ENCODE results near the gene COL17A1. TPM values are rescaled to one million over a fixed set of nuclear protein-coding genes. Genes with fewer than 3 reads are reported as not detected.

COL17A1 gene
- total RNA-seq, 1 experiment from 2014 or later = 0.73 TPM

- BruUV-seq (replicated peaks) = no TSS peak
- H3K4me1 Mint-ChIP-seq (ENCODE audit: low read depth, unreplicated experiment) = peaks cover 26% of the 10 kb centered on the region
- no peaks in the 10 kb centered on the region for H3K36me3 Mint-ChIP-seq (ENCODE audit: insufficient read depth, unreplicated experiment)
- no peak for DNase-seq
- no peak overlapping the region for H3K27ac Mint-ChIP-seq (ENCODE audit: unreplicated experiment)
- no peaks in the 10 kb centered on the region for H3K9me3 Mint-ChIP-seq (ENCODE audit: low read depth, unreplicated experiment)
- no peak overlapping the region for H3K4me3 Mint-ChIP-seq (ENCODE audit: low read depth, unreplicated experiment)
- intact Hi-C loops (cut with micrococcal nuclease; ENCODE audit: unreplicated experiment) = no loop called here
- H3K27me3 Mint-ChIP-seq (ENCODE audit: unreplicated experiment) = no peaks in the 10 kb centered on the region
- TF ChIP-seq, protein P1, sequence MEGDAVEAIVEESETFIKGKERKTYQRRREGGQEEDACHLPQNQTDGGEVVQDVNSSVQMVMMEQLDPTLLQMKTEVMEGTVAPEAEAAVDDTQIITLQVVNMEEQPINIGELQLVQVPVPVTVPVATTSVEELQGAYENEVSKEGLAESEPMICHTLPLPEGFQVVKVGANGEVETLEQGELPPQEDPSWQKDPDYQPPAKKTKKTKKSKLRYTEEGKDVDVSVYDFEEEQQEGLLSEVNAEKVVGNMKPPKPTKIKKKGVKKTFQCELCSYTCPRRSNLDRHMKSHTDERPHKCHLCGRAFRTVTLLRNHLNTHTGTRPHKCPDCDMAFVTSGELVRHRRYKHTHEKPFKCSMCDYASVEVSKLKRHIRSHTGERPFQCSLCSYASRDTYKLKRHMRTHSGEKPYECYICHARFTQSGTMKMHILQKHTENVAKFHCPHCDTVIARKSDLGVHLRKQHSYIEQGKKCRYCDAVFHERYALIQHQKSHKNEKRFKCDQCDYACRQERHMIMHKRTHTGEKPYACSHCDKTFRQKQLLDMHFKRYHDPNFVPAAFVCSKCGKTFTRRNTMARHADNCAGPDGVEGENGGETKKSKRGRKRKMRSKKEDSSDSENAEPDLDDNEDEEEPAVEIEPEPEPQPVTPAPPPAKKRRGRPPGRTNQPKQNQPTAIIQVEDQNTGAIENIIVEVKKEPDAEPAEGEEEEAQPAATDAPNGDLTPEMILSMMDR (IDR thresholded peaks at IDR 0.05; ENCODE audit: unreplicated experiment) = no peak
- CTCF ChIA-PET = interaction anchor here (1.3 kb wide), 1 partner anchor 96 kb away, joined by 11 read pairs; no protein-coding TSS in a partner anchor
Measured at GRCh38 chr10:103985726-103986125, 100.0 kb downstream of the COL17A1 start.

- H3K4me1 Mint-ChIP-seq (ENCODE audit: low read depth, unreplicated experiment) = peaks cover 38% of the 10 kb centered on the region
- TF ChIP-seq, protein P1 (IDR thresholded peaks at IDR 0.05; ENCODE audit: unreplicated experiment) = no peak
- no peak for DNase-seq
- CTCF ChIA-PET = interaction anchor here (0.9 to 1.0 kb wide), 2 partner anchors 93 to 95 kb away, joined by 4 to 6 read pairs; no protein-coding TSS in a partner anchor
- intact Hi-C loops (cut with micrococcal nuclease; ENCODE audit: unreplicated experiment) = no loop called here
- no TSS peak for BruUV-seq (replicated peaks)
- no peaks in the 10 kb centered on the region for H3K9me3 Mint-ChIP-seq (ENCODE audit: low read depth, unreplicated experiment)
- no peaks in the 10 kb centered on the region for H3K36me3 Mint-ChIP-seq (ENCODE audit: insufficient read depth, unreplicated experiment)
- H3K27ac Mint-ChIP-seq (ENCODE audit: unreplicated experiment) = no peak overlapping the region
- no peak overlapping the region for H3K4me3 Mint-ChIP-seq (ENCODE audit: low read depth, unreplicated experiment)
- no peaks in the 10 kb centered on the region for H3K27me3 Mint-ChIP-seq (ENCODE audit: unreplicated experiment)
Measured at GRCh38 chr10:103983367-103983911, 102.2 kb downstream of the COL17A1 start.

DNA sequence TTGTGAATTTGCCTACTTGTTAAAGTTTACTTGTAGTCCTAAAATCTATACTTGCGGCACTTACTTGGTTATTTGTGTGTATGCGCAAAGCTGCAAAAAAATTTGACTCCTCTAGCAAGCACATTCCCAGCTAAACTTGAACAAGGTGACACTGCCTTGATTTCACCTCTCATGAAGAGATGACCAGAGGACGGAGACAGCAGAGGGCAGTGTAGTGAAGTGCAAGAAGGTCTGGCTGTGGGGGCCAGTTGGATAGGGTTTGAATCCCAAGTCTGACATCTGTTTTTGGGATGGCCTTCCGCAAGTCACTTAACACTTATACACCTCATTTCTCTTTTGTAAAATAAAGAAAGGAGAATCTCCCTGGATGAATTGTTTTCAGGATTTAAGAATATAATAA is 103.0 kb downstream of the COL17A1 start:
- DNase-seq = peak; percentile 21

More for the DNA sequence above, 103.0 kb downstream of the COL17A1 start:
- no peaks in the 10 kb centered on the region for H3K9me3 Mint-ChIP-seq (ENCODE audit: low read depth, unreplicated experiment)
- no peak overlapping the region for H3K27ac Mint-ChIP-seq (ENCODE audit: unreplicated experiment)
- BruUV-seq (replicated peaks) = no TSS peak
- H3K27me3 Mint-ChIP-seq (ENCODE audit: unreplicated experiment) = no peaks in the 10 kb centered on the region
- peaks cover 33% of the 10 kb centered on the region for H3K4me1 Mint-ChIP-seq (ENCODE audit: low read depth, unreplicated experiment)
- H3K4me3 Mint-ChIP-seq (ENCODE audit: low read depth, unreplicated experiment) = no peak overlapping the region
- intact Hi-C loops (cut with micrococcal nuclease; ENCODE audit: unreplicated experiment) = no loop called here
- TF ChIP-seq, protein P1 (IDR thresholded peaks at IDR 0.05; ENCODE audit: unreplicated experiment) = no peak
- CTCF ChIA-PET = interaction anchor here (0.9 kb wide), 1 partner anchor 92 kb away, joined by 4 read pairs; no protein-coding TSS in a partner anchor
- no peaks in the 10 kb centered on the region for H3K36me3 Mint-ChIP-seq (ENCODE audit: insufficient read depth, unreplicated experiment)

Small RNA genes lying within 50 kb of the gene (microRNA-seq; reads per million reads assigned to microRNA genes)
- gene MIR936 = not detected

Other genes with a start within 250 kb of the COL17A1 start
- 7.5 TPM in 2 replicates for gene SH3PXD2A, start 230.3 kb downstream of the COL17A1 start, total RNA-seq (2022)
- 13.1 and 16.0 TPM in 2 replicates for gene STN1, start 167.7 kb downstream of the COL17A1 start, total RNA-seq (2022)
- 25.6 and 31.2 TPM in 2 replicates for gene SLK, start 118.7 kb downstream of the COL17A1 start, total RNA-seq (2022)
- gene SFR1, start 36.3 kb upstream of the COL17A1 start, total RNA-seq (2022) = 10.2 and 11.6 TPM in 2 replicates
- 0.94 and 1.1 TPM in 2 replicates for gene CFAP43, start 146.5 kb upstream of the COL17A1 start, total RNA-seq (2022)
- 59.2 and 61.5 TPM in 2 replicates for gene GSTO1, start 169.0 kb upstream of the COL17A1 start, total RNA-seq (2022)
- 25.7 and 26.7 TPM in 2 replicates for gene GSTO2, start 183.3 kb upstream of the COL17A1 start, total RNA-seq (2022)

All from Calu3 (cell line).